ENCODE results near the gene ZNF425. TPM values are rescaled to one million over a fixed set of nuclear protein-coding genes. Genes with fewer than 3 reads are reported as not detected.
"Not testable (repeated sequence)": the region's sequence is repeated elsewhere in the genome, so short reads cannot be mapped to it uniquely, and the experiment has no call there.

ZNF425 gene
- total RNA-seq, 2 donors from 2014 or later = 0.23 to 0.87 TPM

- Mint-ChIP-seq H3K4me1 (peaks cover 22% of the 10 kb centered on the region), H3K4me3 (peak overlapping the region; percentile 99)
Measured at GRCh38 chr7:149147752-149148653, 21.9 kb upstream of the ZNF425 start.

GRCh38 chr7:149147072-149147751 lies 21.1 kb upstream of the ZNF425 start, which contains the start of gene ZNF398:
TSS of gene ZNF398 (plus strand) at chr7:149147453. CDS start at chr7:149147743, 290 bp downstream.
- Mint-ChIP-seq H3K27ac (peak within 1 kb of the TSS; percentile 96), H3K27me3 (no peaks in the 10 kb centered on the region), H3K4me3 (peak within 1 kb of the TSS; percentile 99), H3K36me3 (ENCODE audit: low read depth) (peaks cover 2% of the 10 kb centered on the region), H3K4me1 (peaks cover 22% of the 10 kb centered on the region)
- peak; percentile 75 to 81 (median 80) for DNase-seq
- no peaks in the 10 kb centered on the region for H3K9me3 ChIP-seq (ENCODE audit: control insufficient read depth, low read length, poor library complexity, severe bottlenecking)
- peak; percentile 81 for ATAC-seq

More at GRCh38 chr7:149147752-149148653, 21.9 kb upstream of the ZNF425 start:
- H3K9me3 ChIP-seq (ENCODE audit: control insufficient read depth, low read length, poor library complexity, severe bottlenecking) = no peaks in the 10 kb centered on the region
- no peaks in the 10 kb centered on the region for H3K27me3 Mint-ChIP-seq
- H3K36me3 Mint-ChIP-seq (ENCODE audit: low read depth) = peaks cover 2% of the 10 kb centered on the region
- peak; percentile 60 to 64 (median 60) for DNase-seq
- ATAC-seq = peak; percentile 51
- peak overlapping the region; percentile 37 for H3K27ac Mint-ChIP-seq

DNA sequence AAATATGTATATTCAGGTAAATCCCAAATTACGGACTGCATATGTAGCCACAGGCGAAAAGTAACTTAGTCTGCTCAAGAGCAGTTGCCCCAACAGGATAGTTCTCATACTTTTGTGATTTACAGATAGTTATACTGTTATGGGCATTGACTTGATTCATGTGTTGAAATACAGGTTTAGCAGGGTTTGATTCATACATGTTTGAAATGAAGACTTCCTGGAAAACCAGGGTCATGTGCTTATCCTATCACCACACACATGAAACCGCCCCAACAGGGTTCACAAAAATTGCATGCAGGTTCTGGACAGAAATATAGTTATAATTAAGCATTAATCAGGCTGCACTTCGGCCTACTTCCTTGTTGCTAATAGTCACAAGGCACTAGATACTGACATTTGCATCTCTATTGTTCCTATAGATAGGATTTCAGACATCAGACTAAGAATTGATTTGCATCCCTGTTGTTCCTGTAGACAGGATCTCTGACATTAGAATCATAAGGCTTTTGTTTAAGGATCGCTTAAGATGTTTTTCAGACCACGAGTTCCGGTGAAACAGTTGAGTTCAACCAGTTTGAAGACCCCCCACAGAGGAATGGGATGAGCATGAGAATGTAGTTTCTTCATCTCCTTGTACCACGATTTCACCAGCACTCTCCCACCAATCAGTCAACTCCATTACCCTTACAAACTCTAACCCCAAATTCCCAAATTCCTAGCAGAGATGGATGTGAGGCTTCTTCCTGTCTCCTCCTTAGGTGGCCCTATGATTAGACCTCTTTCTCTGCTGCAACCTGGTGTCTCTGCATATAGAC lies 19.1 kb upstream of the ZNF425 start:
- H3K4me1 Mint-ChIP-seq = peaks cover 15% of the 10 kb centered on the region
- peak overlapping the region; percentile 67 for H3K4me3 Mint-ChIP-seq
- DNase-seq (no peak), ATAC-seq (no peak)
- no peaks in the 10 kb centered on the region for H3K27me3 Mint-ChIP-seq
- H3K27ac Mint-ChIP-seq = peak overlapping the region; percentile 96
- H3K36me3 Mint-ChIP-seq (ENCODE audit: low read depth) = peaks cover 2% of the 10 kb centered on the region
- no peaks in the 10 kb centered on the region for H3K9me3 ChIP-seq (ENCODE audit: control insufficient read depth, low read length, poor library complexity, severe bottlenecking)

GRCh38 chr7:149144436-149144922 lies 18.4 kb upstream of the ZNF425 start:
- ATAC-seq, H3K4me3 Mint-ChIP-seq: not testable (repeated sequence)

DNA sequence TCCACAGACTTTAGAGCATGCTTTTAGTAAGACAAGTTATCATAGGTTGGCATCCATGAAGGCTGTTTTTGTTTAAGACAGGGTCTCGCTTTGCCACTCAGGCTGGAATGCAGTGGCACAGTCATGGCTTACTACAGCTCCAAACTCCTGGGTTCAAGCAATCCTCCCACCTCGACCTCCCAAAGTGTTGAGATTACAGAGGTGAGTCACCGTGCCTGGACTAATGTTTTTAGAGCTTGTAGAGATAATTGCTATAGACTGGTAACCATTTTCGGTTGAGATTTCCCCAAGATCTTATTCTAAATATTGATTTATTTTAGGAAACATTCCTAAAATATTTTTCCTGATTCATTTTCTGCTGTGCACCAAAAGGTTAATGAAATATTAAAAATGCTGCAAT lies 15.8 kb upstream of the ZNF425 start:
- no peaks in the 10 kb centered on the region for H3K9me3 ChIP-seq (ENCODE audit: control insufficient read depth, low read length, poor library complexity, severe bottlenecking)
- Mint-ChIP-seq H3K27ac (no peak overlapping the region), H3K4me1 (peaks cover 10% of the 10 kb centered on the region), H3K36me3 (ENCODE audit: low read depth) (peaks cover under 1% of the 10 kb centered on the region), H3K27me3 (no peaks in the 10 kb centered on the region), H3K4me3 (no peak overlapping the region)
- DNase-seq (no peak), ATAC-seq (no peak)

More at GRCh38 chr7:149144436-149144922, 18.4 kb upstream of the ZNF425 start:
- H3K36me3 Mint-ChIP-seq (ENCODE audit: low read depth); H3K27me3 Mint-ChIP-seq; DNase-seq; H3K27ac Mint-ChIP-seq; H3K9me3 ChIP-seq (ENCODE audit: control insufficient read depth, low read length, poor library complexity, severe bottlenecking): not testable (repeated sequence)
- peaks cover 12% of the 10 kb centered on the region for H3K4me1 Mint-ChIP-seq

- no peak overlapping the region for H3K4me3 Mint-ChIP-seq
- no peak for ATAC-seq
- H3K27me3 Mint-ChIP-seq = no peaks in the 10 kb centered on the region
- H3K36me3 Mint-ChIP-seq (ENCODE audit: low read depth) = no peaks in the 10 kb centered on the region
- no peak overlapping the region for H3K27ac Mint-ChIP-seq
- H3K4me1 Mint-ChIP-seq = peaks cover 4% of the 10 kb centered on the region
- H3K9me3 ChIP-seq (ENCODE audit: control insufficient read depth, low read length, poor library complexity, severe bottlenecking) = no peaks in the 10 kb centered on the region
- DNase-seq = no peak
Measured at GRCh38 chr7:149140831-149141230, 14.7 kb upstream of the ZNF425 start.

DNA sequence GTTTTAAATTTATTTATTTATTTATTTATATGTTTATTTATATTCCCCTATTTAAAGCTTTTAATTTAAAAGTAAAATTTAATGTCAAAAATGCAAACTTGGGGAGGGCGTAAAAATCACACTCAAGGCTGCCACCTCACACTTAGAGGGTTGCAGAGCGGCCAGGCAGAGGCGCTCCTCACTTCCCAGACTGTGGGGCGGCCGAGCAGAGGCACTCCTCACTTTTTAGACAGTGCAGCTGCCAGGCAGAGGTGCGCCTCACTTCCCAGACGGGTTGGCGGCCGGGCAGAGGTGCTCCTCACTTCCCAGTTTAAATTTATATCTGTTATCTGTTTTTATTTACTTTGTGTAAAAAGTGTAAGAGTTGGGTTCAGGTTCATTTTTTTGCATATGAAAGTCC lies 10.0 kb upstream of the ZNF425 start:
- DNase-seq = no peak

DNA sequence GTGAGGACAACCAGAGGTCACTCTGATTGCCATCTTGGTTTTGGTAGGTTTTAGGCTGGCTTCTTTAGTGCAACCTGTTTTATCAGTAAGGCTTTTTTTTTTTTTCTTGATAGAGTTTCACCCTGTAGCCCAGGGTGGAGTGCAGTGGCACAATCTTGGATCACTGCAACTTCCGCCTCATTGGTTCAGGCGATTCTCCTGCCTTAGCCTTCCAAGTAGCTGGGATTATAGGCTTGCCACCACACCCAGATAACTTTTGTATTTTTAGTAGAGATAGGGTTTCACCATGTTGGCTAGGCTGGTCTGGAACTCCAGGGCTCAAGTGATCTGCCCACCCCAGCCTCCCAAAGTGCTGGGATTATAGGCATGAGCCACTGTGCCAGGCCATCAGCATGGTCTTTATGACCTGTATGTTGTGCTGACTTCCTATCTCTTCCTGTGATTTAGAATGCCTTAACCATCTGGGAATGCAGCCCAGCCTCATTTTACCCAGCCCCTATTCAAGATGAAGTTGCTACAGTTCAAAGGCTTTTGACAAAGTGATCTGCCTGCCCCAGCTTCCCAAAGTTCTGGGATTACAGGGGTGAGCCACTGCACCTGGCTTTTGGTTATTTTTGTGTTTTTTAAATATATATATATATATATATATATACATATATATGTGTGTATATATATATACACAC lies 7.0 kb upstream of the ZNF425 start:
- ATAC-seq = no peak
- Mint-ChIP-seq H3K27me3 (no peaks in the 10 kb centered on the region), H3K4me1 (no peaks in the 10 kb centered on the region), H3K36me3 (ENCODE audit: low read depth) (no peaks in the 10 kb centered on the region), H3K27ac (no peak overlapping the region), H3K4me3 (no peak overlapping the region)
- H3K9me3 ChIP-seq (ENCODE audit: control insufficient read depth, low read length, poor library complexity, severe bottlenecking) = no peaks in the 10 kb centered on the region
- DNase-seq = no peak

More for the DNA sequence above, 10.0 kb upstream of the ZNF425 start:
- no peaks in the 10 kb centered on the region for H3K4me1 Mint-ChIP-seq
- no peaks in the 10 kb centered on the region for H3K36me3 Mint-ChIP-seq (ENCODE audit: low read depth)
- H3K4me3 Mint-ChIP-seq = no peak overlapping the region
- H3K9me3 ChIP-seq (ENCODE audit: control insufficient read depth, low read length, poor library complexity, severe bottlenecking) = no peaks in the 10 kb centered on the region
- no peaks in the 10 kb centered on the region for H3K27me3 Mint-ChIP-seq
- H3K27ac Mint-ChIP-seq = no peak overlapping the region
- ATAC-seq = no peak

DNA sequence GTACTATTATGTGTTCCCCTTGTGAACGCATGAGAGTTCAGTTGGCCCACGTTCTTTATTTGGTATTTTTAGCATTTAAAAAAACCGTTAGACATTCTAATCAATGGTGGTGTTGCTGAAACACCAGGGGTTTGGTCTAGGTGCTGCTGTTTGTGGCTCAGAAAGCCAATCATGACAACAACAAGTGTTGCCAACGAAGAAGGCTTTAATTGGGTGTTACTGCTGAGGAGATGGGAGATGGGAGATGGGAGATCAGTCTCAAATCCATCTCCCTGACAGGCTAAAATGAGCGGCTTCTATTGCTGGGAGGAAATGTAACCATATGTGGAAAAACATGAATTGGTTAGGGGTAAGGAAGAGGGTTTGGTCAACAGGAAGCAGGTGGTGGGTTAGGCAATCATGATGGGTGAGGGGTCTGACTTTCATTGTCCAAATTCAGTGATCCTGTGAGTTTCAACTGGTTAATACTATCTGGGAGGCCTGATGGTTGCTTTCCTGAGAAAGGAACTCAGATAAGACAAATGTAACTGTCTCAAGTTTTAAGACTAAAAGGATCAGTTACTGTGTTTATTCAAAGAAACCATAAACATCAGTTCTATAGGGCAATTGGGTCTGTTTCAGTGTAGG lies 4.6 kb upstream of the ZNF425 start:
- peaks cover 12% of the 10 kb centered on the region for H3K4me1 Mint-ChIP-seq
- no peak for DNase-seq
- H3K27me3 Mint-ChIP-seq = no peaks in the 10 kb centered on the region
- H3K9me3 ChIP-seq (ENCODE audit: control insufficient read depth, low read length, poor library complexity, severe bottlenecking) = no peaks in the 10 kb centered on the region
- no peak overlapping the region for H3K27ac Mint-ChIP-seq
- ATAC-seq = no peak
- no peak overlapping the region for H3K4me3 Mint-ChIP-seq
- H3K36me3 Mint-ChIP-seq (ENCODE audit: low read depth) = peaks cover 4% of the 10 kb centered on the region

GRCh38 chr7:149126662-149127266 lies 640 bp upstream of the ZNF425 start:
- DNase-seq = peak; percentile 26 to 36 (median 28)
- Mint-ChIP-seq H3K27ac (peak overlapping the region; percentile 97), H3K27me3 (no peaks in the 10 kb centered on the region), H3K36me3 (ENCODE audit: low read depth) (peaks cover 4% of the 10 kb centered on the region), H3K4me1 (peaks cover 18% of the 10 kb centered on the region), H3K4me3 (peak overlapping the region; percentile 100)
- peak; percentile 43 for ATAC-seq
- H3K9me3 ChIP-seq (ENCODE audit: control insufficient read depth, low read length, poor library complexity, severe bottlenecking) = no peaks in the 10 kb centered on the region

GRCh38 chr7:149125189-149125862 lies 798 bp downstream of the ZNF425 start:
- H3K4me3 Mint-ChIP-seq = peak overlapping the region; percentile 100
- no peaks in the 10 kb centered on the region for H3K9me3 ChIP-seq (ENCODE audit: control insufficient read depth, low read length, poor library complexity, severe bottlenecking)
- H3K36me3 Mint-ChIP-seq (ENCODE audit: low read depth) = peaks cover 4% of the 10 kb centered on the region
- DNase-seq (no peak), ATAC-seq (no peak)
- H3K27me3 Mint-ChIP-seq = no peaks in the 10 kb centered on the region
- peak overlapping the region; percentile 97 for H3K27ac Mint-ChIP-seq
- H3K4me1 Mint-ChIP-seq = peaks cover 18% of the 10 kb centered on the region

Measured in T-helper 17 cell (primary cell).